DOHH2 (cell line): ENCODE results near the gene COX6B2.

ENCODE experiments used
- EZH2phosphoT487 ChIP-seq: fragments of 200-600 bp; sonication (generic); IDR thresholded peaks from 2 replicates; pipeline ENCODE4 v1.6.1; 2017; ENCODE audit warnings: borderline replicate concordance, mild to moderate bottlenecking, antibody characterized with exemption, low read length, moderate library complexity, mixed read lengths
- TF ChIP-seq, protein P1 (sequence below): fragments of 200-600 bp; sonication (generic); IDR thresholded peaks from one replicate; pipeline ENCODE4 v1.5.1; 2014; ENCODE audit warnings: antibody characterized with exemption, mild to moderate bottlenecking, low read depth, low read length; ENCODE audit not compliant: poor library complexity, severe bottlenecking

DNA sequence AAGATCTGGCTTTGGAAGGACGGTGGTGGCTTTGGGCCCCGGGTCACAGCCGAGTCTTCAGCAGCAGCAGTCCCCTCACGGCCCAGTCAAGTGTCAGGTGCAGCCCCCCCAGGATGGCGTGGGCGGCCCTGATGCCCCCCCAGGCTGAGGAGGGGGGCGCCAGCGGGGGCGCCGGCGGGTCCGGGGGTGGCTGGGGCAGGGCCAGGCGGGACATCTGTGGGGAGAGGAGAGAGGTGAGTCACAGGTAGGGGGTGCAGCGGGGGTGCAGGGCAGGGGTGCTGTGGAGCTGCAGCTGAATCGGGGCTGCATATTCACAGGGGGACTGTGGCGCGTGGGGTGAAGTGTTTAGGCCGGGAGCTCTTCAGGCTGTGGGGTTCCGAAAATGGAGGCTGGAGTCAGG is 11.4 kb upstream of the COX6B2 start:
- TF ChIP-seq, protein P1, sequence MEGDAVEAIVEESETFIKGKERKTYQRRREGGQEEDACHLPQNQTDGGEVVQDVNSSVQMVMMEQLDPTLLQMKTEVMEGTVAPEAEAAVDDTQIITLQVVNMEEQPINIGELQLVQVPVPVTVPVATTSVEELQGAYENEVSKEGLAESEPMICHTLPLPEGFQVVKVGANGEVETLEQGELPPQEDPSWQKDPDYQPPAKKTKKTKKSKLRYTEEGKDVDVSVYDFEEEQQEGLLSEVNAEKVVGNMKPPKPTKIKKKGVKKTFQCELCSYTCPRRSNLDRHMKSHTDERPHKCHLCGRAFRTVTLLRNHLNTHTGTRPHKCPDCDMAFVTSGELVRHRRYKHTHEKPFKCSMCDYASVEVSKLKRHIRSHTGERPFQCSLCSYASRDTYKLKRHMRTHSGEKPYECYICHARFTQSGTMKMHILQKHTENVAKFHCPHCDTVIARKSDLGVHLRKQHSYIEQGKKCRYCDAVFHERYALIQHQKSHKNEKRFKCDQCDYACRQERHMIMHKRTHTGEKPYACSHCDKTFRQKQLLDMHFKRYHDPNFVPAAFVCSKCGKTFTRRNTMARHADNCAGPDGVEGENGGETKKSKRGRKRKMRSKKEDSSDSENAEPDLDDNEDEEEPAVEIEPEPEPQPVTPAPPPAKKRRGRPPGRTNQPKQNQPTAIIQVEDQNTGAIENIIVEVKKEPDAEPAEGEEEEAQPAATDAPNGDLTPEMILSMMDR, result no peak
- no peak for TF ChIP-seq EZH2phosphoT487
